Measurements from ENCODE around the gene MRPS6.

GRCh38 chr21:34156957-34157356 lies 83.6 kb downstream of the MRPS6 start:
- TF ChIP-seq GATA3 (IDR thresholded peaks at IDR 0.05; ENCODE audit: low read depth, low read length) (no peak), GATA2 (IDR thresholded peaks at IDR 0.05; ENCODE audit: low read depth, low read length) (no peak)

Measured in SH-SY5Y (cell line).